Testis (tissue), 3 donors: Measurements from ENCODE around the gene ZFAND2B. TPM values are rescaled to one million over a fixed set of nuclear protein-coding genes. Genes with fewer than 3 reads are reported as not detected.

Source experiments
- DNase-seq: peaks from one replicate; pipeline ENCODE4 v3.0.0-alpha.2; 2019
- H3K27ac ChIP-seq, 2 donors: fragments of 200-600 bp; sonication (generic); one replicate each; pipeline ENCODE4 v1.5.1; 2019
- H3K27me3 ChIP-seq: fragments of 200-600 bp; sonication (generic); one replicate; pipeline ENCODE4 v1.5.1; 2019
- H3K36me3 ChIP-seq: fragments of 200-600 bp; sonication (generic); one replicate; pipeline ENCODE4 v1.5.1; 2017; ENCODE audit warnings: low read depth; ENCODE audit errors: missing control alignments
- H3K4me1 ChIP-seq: fragments of 200-600 bp; sonication (generic); one replicate; pipeline ENCODE4 v1.5.1; 2019
- H3K4me3 ChIP-seq, 2 donors: fragments of 200-600 bp; sonication (generic); one replicate each; pipeline ENCODE4 v1.5.1; 2017 to 2019
- H3K9me3 ChIP-seq: fragments of 200-600 bp; sonication (generic); one replicate; pipeline ENCODE4 v1.5.1; 2017
- POLR2A ChIP-seq: fragments of 450-650 bp; IDR thresholded peaks from one replicate; pipeline ENCODE4 v1.6.1; 2017; ENCODE audit warnings: antibody characterized with exemption, mild to moderate bottlenecking, moderate library complexity
- WGBS, 2 donors: methylation state at CpG; one replicate each; pipeline ENCODE4 v1.1.5; 2018; 5-methylcytosine and 5-hydroxymethylcytosine counted together
- intact Hi-C: fragments of 100-400 bp; cut with DNase I; formaldehyde crosslinking; loops from one replicate; pipeline ENCODE4 v1.15.1; 2023; ENCODE audit warnings: low total_unique reads
- polyA plus RNA-seq: library from polyadenylated mRNA; stranded (reverse); fragments of 350-450 nt; fragmentation: Illumina TruSeq; extraction: RNeasy Lipid Tissue Mini Kit (QIAGEN cat#74804); gene quantifications from one replicate; pipeline ENCODE4 v1.2.3, GENCODE V29; 2014; ENCODE audit warnings: low read depth, low replicate concordance; ENCODE audit not compliant: insufficient read depth
- total RNA-seq, 2 donors: library from RNA; depleted of rRNA; stranded (reverse); fragments of >200 nt; gene quantifications; one replicate each; pipeline ENCODE4 v1.2.3, GENCODE V29; 2016
- TF ChIP-seq, protein P1 (sequence below), 3 experiments: fragments of 450-650 bp in 2 of 3; fragments of 200-600 bp in 1 of 3; sonication (generic) in 1 of 3; IDR thresholded peaks; one replicate each; pipeline ENCODE4 v1.5.1; 2016 to 2019; ENCODE audit warnings: antibody characterized with exemption in 3 of 3, mild to moderate bottlenecking in 2 of 3, moderate library complexity in 1 of 3

The ZFAND2B gene
- total and polyA plus RNA-seq, 3 donors from 2014 or later, result 27.0 to 41.3 (median 34.3) TPM

DNA sequence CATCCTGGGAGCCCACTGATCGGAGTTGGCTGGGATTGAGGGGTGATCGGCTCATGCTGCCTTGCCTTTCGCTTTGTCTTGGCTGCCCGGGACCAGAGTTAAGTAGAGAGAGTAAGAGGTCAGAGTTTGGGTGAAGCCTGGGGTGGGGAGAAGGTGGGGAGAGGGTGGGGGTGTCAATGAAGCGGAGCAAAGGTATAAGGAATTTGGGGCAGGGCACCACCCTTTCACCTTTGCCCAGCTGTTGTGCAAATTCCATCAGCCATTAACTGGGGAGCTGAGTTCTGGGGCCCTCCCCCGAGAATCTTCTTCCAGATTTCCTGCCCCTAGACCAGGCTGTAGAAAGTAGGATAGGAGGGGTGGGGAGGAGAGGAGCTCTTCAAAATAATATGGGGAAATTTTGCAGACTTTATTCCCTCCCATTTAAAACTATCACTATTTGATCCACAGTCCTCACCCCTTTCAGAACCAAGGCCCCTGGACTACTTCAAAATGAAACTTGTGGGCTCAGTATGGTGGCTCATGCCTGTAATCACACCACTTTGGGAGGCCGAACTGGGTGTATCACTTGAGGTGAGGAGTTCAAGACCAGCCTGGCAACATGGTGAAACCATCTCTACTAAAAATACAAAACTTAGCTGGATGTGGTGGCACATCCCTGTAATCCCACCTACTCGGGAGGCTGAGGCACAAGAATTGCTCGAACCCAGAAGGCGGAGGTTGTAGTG, 36.5 kb upstream of the ZFAND2B start, which contains the start of gene SLC23A3:
SLC23A3 (minus strand) TSS at position 100 of the 725 bp plus-strand sequence; CDS start at position 55, 45 bp downstream.
- Histone ChIP-seq H3K27me3 (no peaks in the 10 kb centered on the region), H3K9me3 (no peaks in the 10 kb centered on the region), H3K27ac (peak within 1 kb of the TSS in 1 of 2 donors; percentile 71), H3K36me3 (no peaks in the 10 kb centered on the region), H3K4me3 (no peak within 1 kb of the TSS), H3K4me1 (peaks cover 7% of the 10 kb centered on the region)
- DNase-seq, result no peak
- WGBS, 2 donors, result 89 to 93% methylated on average over 10 of the region's 10 CpGs
- intact Hi-C loops, result no loop called here
- TF ChIP-seq POLR2A, result no peak

DNA sequence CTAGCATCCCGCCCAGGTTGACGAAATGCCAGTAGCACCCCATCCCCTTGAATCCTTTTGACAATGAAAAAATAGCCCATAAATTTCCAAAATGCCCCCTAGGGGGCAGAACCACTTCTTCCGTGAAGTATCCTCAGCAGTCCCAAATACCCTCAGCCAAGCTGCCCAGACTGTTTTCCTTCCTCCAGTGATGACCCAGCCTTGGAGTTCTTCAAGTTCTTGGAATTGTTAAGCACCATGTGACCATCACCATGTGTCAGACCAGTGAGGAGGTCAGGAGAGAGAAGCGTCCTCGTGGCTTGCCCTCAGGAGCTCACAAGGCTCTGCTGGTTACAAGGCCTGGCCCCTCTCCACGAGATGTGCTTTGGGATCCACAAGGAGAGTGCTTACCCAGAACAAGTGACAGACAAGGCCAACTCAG, 35.3 kb upstream of the ZFAND2B start:
- Histone ChIP-seq H3K36me3 (no peaks in the 10 kb centered on the region), H3K27ac (peak overlapping the region; percentile 6 to 71), H3K9me3 (no peaks in the 10 kb centered on the region), H3K27me3 (no peaks in the 10 kb centered on the region), H3K4me1 (peaks cover 12% of the 10 kb centered on the region), H3K4me3 (no peak overlapping the region)
- no peak for TF ChIP-seq POLR2A
- TF ChIP-seq, protein P1, sequence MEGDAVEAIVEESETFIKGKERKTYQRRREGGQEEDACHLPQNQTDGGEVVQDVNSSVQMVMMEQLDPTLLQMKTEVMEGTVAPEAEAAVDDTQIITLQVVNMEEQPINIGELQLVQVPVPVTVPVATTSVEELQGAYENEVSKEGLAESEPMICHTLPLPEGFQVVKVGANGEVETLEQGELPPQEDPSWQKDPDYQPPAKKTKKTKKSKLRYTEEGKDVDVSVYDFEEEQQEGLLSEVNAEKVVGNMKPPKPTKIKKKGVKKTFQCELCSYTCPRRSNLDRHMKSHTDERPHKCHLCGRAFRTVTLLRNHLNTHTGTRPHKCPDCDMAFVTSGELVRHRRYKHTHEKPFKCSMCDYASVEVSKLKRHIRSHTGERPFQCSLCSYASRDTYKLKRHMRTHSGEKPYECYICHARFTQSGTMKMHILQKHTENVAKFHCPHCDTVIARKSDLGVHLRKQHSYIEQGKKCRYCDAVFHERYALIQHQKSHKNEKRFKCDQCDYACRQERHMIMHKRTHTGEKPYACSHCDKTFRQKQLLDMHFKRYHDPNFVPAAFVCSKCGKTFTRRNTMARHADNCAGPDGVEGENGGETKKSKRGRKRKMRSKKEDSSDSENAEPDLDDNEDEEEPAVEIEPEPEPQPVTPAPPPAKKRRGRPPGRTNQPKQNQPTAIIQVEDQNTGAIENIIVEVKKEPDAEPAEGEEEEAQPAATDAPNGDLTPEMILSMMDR (IDR thresholded peaks at IDR 0.05), result peak; percentile 53 to 79 (median 74)
- DNase-seq, result peak; percentile 79
- intact Hi-C loops, result no loop called here
- 41 to 51% methylated on average over 5 to 6 of the region's 6 CpGs for WGBS, 2 donors

DNA sequence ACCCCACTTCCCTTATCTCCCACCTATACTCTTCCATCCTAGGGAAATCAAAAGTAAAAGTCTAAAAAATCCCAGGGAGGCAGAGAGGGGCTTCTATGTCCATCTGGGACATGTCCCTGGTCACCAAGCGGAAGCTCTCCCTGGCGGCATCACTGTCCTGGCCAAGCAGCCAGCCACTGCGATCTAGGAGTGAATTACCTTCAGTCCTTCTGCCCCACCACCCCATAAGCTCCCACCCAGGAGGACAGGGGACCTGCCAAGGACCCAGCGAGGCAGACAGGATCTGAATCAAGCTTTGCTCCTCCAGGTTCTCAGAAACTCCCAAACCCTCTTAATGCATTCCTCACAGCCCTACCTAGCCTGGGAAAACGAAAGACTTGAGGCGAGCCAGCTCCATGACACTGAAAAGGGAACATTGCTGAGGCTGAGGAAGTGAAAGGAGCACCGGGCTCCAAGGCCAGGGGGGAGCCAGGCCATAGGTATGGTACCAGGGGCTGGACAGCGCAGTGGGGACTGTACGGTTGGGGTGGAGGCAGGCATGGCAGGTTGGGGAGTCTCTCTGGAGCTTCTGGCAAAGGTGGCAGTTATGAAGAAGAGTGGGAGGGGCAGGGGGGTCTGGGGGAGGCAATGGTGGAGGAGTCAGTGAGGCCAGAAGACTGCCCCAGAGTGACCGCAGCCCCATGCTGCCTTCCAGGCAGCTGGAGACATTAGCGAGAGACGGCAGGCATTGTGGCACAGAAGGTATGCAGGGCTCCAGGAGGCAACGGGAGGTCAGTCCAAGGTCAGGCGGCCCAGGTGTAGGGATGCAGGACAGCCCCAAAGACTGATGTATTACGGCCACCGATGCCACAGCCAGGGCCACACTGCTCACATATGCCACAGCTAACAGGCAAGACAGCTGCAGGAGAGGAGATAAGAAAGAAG, 34.1 kb upstream of the ZFAND2B start:
- peak overlapping the region; percentile 6 to 71 for H3K27ac ChIP-seq
- 81 to 85% methylated on average over 16 of the region's 16 CpGs for WGBS, 2 donors
- H3K4me1 ChIP-seq, result peaks cover 12% of the 10 kb centered on the region
- TF ChIP-seq, protein P1 (IDR thresholded peaks at IDR 0.05), result no peak
- TF ChIP-seq POLR2A, result no peak
- H3K36me3 ChIP-seq, result no peaks in the 10 kb centered on the region
- intact Hi-C loops, result no loop called here
- no peaks in the 10 kb centered on the region for H3K27me3 ChIP-seq
- peak; percentile 12 for DNase-seq
- H3K9me3 ChIP-seq, result no peaks in the 10 kb centered on the region
- no peak overlapping the region for H3K4me3 ChIP-seq

DNA sequence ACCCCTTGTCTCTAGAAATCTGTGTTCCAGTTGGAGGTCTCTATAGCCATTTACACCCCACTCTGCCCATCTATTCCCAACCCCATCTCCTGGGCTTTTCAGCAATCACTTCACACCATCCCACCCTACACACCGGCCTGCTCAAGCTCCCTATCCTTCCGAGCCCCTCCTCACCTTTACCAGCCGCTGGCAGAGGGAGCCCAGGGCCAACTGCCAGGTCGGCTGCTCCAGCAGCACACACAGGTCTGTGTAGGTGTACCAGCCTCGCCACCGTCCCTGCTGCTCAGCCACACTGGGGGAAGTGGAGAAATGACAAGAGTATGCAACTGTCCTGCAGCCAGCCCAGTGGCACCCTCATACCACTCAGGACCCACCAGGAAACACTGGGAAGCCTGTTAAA, 33.4 kb upstream of the ZFAND2B start:
- H3K27ac ChIP-seq, result no peak overlapping the region

More for the DNA sequence above, 33.4 kb upstream of the ZFAND2B start:
- Histone ChIP-seq H3K4me3 (no peak overlapping the region), H3K9me3 (no peaks in the 10 kb centered on the region), H3K36me3 (no peaks in the 10 kb centered on the region), H3K4me1 (peaks cover 9% of the 10 kb centered on the region), H3K27me3 (no peaks in the 10 kb centered on the region)
- DNase-seq, result no peak
- intact Hi-C loops, result no loop called here
- no peak for TF ChIP-seq POLR2A
- TF ChIP-seq, protein P1 (IDR thresholded peaks at IDR 0.05), result no peak
- 91 to 93% methylated on average over 4 to 6 of the region's 6 CpGs for WGBS, 2 donors
